K562 (cell line): ENCODE measurements around the gene NEU3. TPM values are rescaled to one million over a fixed set of nuclear protein-coding genes. Genes with fewer than 3 reads are reported as not detected.

ENCODE experiments used
- CBX8 ChIP-seq: fragments of 200-600 bp; sonication (generic); IDR thresholded peaks from 2 replicates; pipeline ENCODE4 v1.6.1; 2012; ENCODE audit warnings: borderline replicate concordance, mixed run types, low read depth, mild to moderate bottlenecking, moderate library complexity, mixed read lengths, low read length, control low read depth, inconsistent platforms; ENCODE audit not compliant: poor library complexity, severe bottlenecking; ENCODE audit errors: extremely low read depth
- GATA2 ChIP-seq: sonication (generic); formaldehyde crosslinking; IDR thresholded peaks from 2 replicates; pipeline ENCODE4 v1.4.0; 2020; ENCODE audit warnings: mild to moderate bottlenecking, missing genetic modification reagents
- GATAD2A ChIP-seq: fragments of 450-650 bp; IDR thresholded peaks from 2 replicates; pipeline ENCODE4 v1.6.1; 2017
- HMG20B ChIP-seq: fragments of 250-450 bp; sonication (Bioruptor Pico); IDR thresholded peaks from 2 replicates; pipeline ENCODE4 v1.5.0; 2021; ENCODE audit warnings: mild to moderate bottlenecking
- HNRNPH1 ChIP-seq: fragments of 200-400 bp; formaldehyde crosslinking; optimal IDR thresholded peaks from 2 replicates; pipeline ENCODE3; 2017; ENCODE audit warnings: low read depth, mild to moderate bottlenecking, low read length, moderate library complexity
- HNRNPK ChIP-seq: fragments of 200-400 bp; formaldehyde crosslinking; IDR thresholded peaks from one replicate; pipeline ENCODE4 v1.6.1; 2018; ENCODE audit warnings: mild to moderate bottlenecking, low read depth, low read length; ENCODE audit not compliant: poor library complexity, severe bottlenecking
- MBD2 ChIP-seq: sonication (generic); IDR thresholded peaks from 2 replicates; pipeline ENCODE4 v1.6.1; 2016; ENCODE audit warnings: low read depth, borderline replicate concordance
- MEIS2 ChIP-seq: fragments of 450-650 bp; IDR thresholded peaks from 2 replicates; pipeline ENCODE4 v1.6.1; 2014; ENCODE audit warnings: mild to moderate bottlenecking; ENCODE audit not compliant: partially characterized antibody
- NBN ChIP-seq: fragments of 450-650 bp; IDR thresholded peaks from 2 replicates; pipeline ENCODE4 v1.6.1; 2016; ENCODE audit warnings: low read depth, mild to moderate bottlenecking
- NR2C1 ChIP-seq, 2 experiments: fragments of 450-650 bp; IDR thresholded peaks; 2 replicates each; pipeline ENCODE4 v1.6.1; 2017; ENCODE audit warnings: mild to moderate bottlenecking in 2 of 2, antibody characterized with exemption in 1 of 2, inconsistent platforms in 1 of 2, missing compliant biosample characterization in 1 of 2, missing genetic modification characterization in 1 of 2
- PCBP2 ChIP-seq: fragments of 200-400 bp; formaldehyde crosslinking; IDR thresholded peaks from 2 replicates; pipeline ENCODE4 v1.6.1; 2018; ENCODE audit warnings: low read length, low read depth, mild to moderate bottlenecking, moderate library complexity; ENCODE audit not compliant: poor library complexity, severe bottlenecking
- PHF20 ChIP-seq: fragments of 450-650 bp; IDR thresholded peaks from 2 replicates; pipeline ENCODE4 v1.6.1; 2018; ENCODE audit not compliant: partially characterized antibody
- POLR2H ChIP-seq: IDR thresholded peaks from 2 replicates; pipeline ENCODE4 v1.6.1; 2016; ENCODE audit warnings: missing genetic modification characterization, low read depth, mild to moderate bottlenecking, control low read depth, missing compliant biosample characterization, moderate library complexity
- RB1 ChIP-seq: fragments of 450-650 bp; IDR thresholded peaks from 2 replicates; pipeline ENCODE4 v1.6.1; 2017; ENCODE audit warnings: low read depth, mild to moderate bottlenecking
- RBBP5 ChIP-seq: fragments of 200-600 bp; sonication (generic); IDR thresholded peaks from 2 replicates; pipeline ENCODE4 v1.6.1; 2012; ENCODE audit warnings: borderline replicate concordance, mild to moderate bottlenecking, low read length, control low read depth, inconsistent platforms; ENCODE audit not compliant: insufficient read depth, poor library complexity, severe bottlenecking
- RCOR1 ChIP-seq, 2 experiments: IDR thresholded peaks; 2 replicates each; pipeline ENCODE4 v1.6.1; 2012; ENCODE audit warnings: low read depth in 2 of 2, low read length in 2 of 2, borderline replicate concordance in 1 of 2, improper control_type of control experiment in 1 of 2
- RFX5 ChIP-seq: IDR thresholded peaks from 2 replicates; pipeline ENCODE4 v1.6.1; 2011; ENCODE audit warnings: low read depth, mild to moderate bottlenecking, improper control_type of control experiment, low read length
- SIN3A ChIP-seq, 2 experiments: fragments of 150-350 bp in 1 of 2; IDR thresholded peaks; 2 replicates each; pipeline ENCODE4 v1.6.1; 2011 to 2016; ENCODE audit warnings: borderline replicate concordance in 2 of 2, low read depth in 2 of 2, low read length in 2 of 2, mild to moderate bottlenecking in 2 of 2, moderate library complexity in 2 of 2; ENCODE audit not compliant: control insufficient read depth in 1 of 2
- SMAD3 ChIP-seq: fragments of 450-650 bp; formaldehyde crosslinking; conservative IDR thresholded peaks from 2 replicates; pipeline ENCODE4 v1.4.0; 2020; ENCODE audit warnings: mild to moderate bottlenecking
- TEAD4 ChIP-seq, 2 experiments: sonication (generic) in 1 of 2; formaldehyde crosslinking in 1 of 2; IDR thresholded peaks; 2 replicates each; pipeline versions ENCODE4 v1.6.1 to v1.8.0; 2012 to 2022; ENCODE audit warnings: borderline replicate concordance in 1 of 2, inconsistent platforms in 1 of 2, low read length in 1 of 2, mild to moderate bottlenecking in 1 of 2, missing genetic modification reagents in 1 of 2
- XRCC5 ChIP-seq: fragments of 200-400 bp; formaldehyde crosslinking; IDR thresholded peaks from 2 replicates; pipeline ENCODE4 v1.6.1; 2017; ENCODE audit warnings: low read depth, mild to moderate bottlenecking, low read length
- ZFPM2 ChIP-seq: fragments of 250-450 bp; sonication (Bioruptor Pico); IDR thresholded peaks from 2 replicates; pipeline ENCODE4 v1.5.1; 2022; ENCODE audit warnings: mild to moderate bottlenecking
- ZNF263 ChIP-seq: sonication (generic); formaldehyde crosslinking; IDR thresholded peaks from 2 replicates; pipeline ENCODE4 v1.8.0; 2022; ENCODE audit warnings: mild to moderate bottlenecking, missing genetic modification reagents, borderline replicate concordance
- ZSCAN29 ChIP-seq: fragments of 450-650 bp; IDR thresholded peaks from 2 replicates; pipeline ENCODE4 v1.6.1; 2017
- polyA plus RNA-seq, 8 experiments: library from polyadenylated mRNA; depleted of rRNA in 4 of 8; stranded (reverse) in 5 of 8; unstranded in 3 of 8; fragments of >200 nt; fragmentation: Nextera tagmentation in 2 of 8; fragmentation: Illumina TruSeq in 1 of 8; extraction: Ambion mirVana in 2 of 8; extraction: Trizol in 1 of 8; gene quantifications; 2 replicates each; pipeline versions ENCODE4 v1.2.1 to v1.2.3, GENCODE V29; 2011 to 2014; ENCODE audit warnings: inconsistent platforms in 1 of 8, missing spikeins in 1 of 8
- total RNA-seq, 7 experiments: library from RNA; depleted of rRNA in 6 of 7; stranded (reverse); fragments of >200 nt in 6 of 7; fragmentation: Illumina TruSeq in 2 of 7; extraction: Trizol in 2 of 7; gene quantifications; 2 replicates each; pipeline versions ENCODE4 v1.2.1 to v1.2.3, GENCODE V29; 2011 to 2021; ENCODE audit warnings: low replicate concordance in 1 of 7
- TF ChIP-seq, protein P1 (sequence below): fragments of 450-650 bp; formaldehyde crosslinking; conservative IDR thresholded peaks from 2 replicates; pipeline ENCODE4 v1.4.0; 2022; ENCODE audit warnings: mild to moderate bottlenecking, missing genetic modification characterization
- TF ChIP-seq, protein P2 (sequence below): IDR thresholded peaks from 2 replicates; pipeline ENCODE4 v1.6.1; 2012; ENCODE audit warnings: low read depth, low read length, improper control_type of control experiment, borderline replicate concordance

The NEU3 gene
- total and polyA plus RNA-seq, 9 of the 15 experiments (the other 6 are each of a cell fraction or from before 2014, with no cell fraction given) = 6.2 to 41.3 (median 31.1) TPM

DNA sequence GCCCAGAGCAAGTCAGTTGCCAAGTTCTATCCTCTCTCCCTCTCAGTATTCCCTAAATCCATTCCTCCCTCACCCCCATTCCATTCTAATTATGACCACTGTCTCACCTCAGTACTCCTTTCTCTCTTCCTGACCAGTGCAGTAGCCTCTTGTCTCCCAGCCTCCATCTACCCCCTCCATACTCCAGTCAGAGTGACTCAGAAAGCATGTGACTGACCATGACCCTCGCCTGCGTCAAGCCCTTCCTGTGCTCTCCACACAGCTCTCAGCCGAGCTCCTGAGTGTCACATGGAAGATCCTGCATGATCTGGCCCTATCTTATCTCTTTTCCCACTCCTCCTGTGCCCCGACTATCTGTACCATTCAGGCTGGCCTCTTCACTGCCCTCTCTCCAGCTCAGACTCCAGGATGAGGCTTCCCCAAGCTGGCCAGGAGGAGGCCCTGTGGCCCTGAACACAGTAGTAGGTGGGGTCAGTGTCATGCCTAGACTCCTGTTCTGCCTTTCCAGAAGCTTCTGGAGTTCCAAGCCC lies 42.6 kb downstream of the NEU3 start (continued):
- TF ChIP-seq SIN3A (IDR thresholded peaks at IDR 0.05; ENCODE audit: borderline replicate concordance in 2 of 2, control insufficient read depth in 1 of 2, low read depth in 2 of 2, low read length in 2 of 2) (no peak), ZNF263 (CRISPR knock-in tag) (peak; percentile 35; the same call in 1 of the 2 replicates), ZFPM2 (CRISPR knock-in tag) (no peak), HMG20B (no peak), GATA2 (CRISPR knock-in tag) (peak; percentile 98), CBX8 (no peak), NR2C1 (IDR thresholded peaks at IDR 0.05) (peak; percentile 85), NR2C1 (tag; IDR thresholded peaks at IDR 0.05) (peak; percentile 90), TEAD4 (IDR thresholded peaks at IDR 0.05; ENCODE audit: low read length) (peak; percentile 95), TEAD4 (CRISPR knock-in tag; IDR thresholded peaks at IDR 0.05; ENCODE audit: borderline replicate concordance) (no peak), XRCC5 (no peak), RCOR1 (IDR thresholded peaks at IDR 0.05; ENCODE audit: borderline replicate concordance in 1 of 2, low read depth in 2 of 2, low read length in 2 of 2) (peak; percentile 81 to 95; a peak in 3 of 4 replicates), PCBP2 (no peak), MBD2 (no peak; the same call in 1 of the 2 replicates), RFX5 (no peak), NBN (peak; percentile 92), PHF20 (no peak), ZSCAN29 (no peak), MEIS2 (peak; percentile 74), HNRNPH1 (no peak), POLR2H (tag) (no peak), RBBP5 (no peak), RB1 (peak; percentile 44; the same call in 1 of the 2 replicates), GATAD2A (peak; percentile 75), HNRNPK (no peak), SMAD3 (CRISPR knock-in tag) (peak; percentile 86; the same call in 1 of the 2 replicates)
- TF ChIP-seq, protein P1, sequence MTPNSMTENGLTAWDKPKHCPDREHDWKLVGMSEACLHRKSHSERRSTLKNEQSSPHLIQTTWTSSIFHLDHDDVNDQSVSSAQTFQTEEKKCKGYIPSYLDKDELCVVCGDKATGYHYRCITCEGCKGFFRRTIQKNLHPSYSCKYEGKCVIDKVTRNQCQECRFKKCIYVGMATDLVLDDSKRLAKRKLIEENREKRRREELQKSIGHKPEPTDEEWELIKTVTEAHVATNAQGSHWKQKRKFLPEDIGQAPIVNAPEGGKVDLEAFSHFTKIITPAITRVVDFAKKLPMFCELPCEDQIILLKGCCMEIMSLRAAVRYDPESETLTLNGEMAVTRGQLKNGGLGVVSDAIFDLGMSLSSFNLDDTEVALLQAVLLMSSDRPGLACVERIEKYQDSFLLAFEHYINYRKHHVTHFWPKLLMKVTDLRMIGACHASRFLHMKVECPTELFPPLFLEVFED (CRISPR knock-in tag) = 0 out of 2 replicates have a peak, but pooled peaks have one; percentile 4
- TF ChIP-seq, protein P2, sequence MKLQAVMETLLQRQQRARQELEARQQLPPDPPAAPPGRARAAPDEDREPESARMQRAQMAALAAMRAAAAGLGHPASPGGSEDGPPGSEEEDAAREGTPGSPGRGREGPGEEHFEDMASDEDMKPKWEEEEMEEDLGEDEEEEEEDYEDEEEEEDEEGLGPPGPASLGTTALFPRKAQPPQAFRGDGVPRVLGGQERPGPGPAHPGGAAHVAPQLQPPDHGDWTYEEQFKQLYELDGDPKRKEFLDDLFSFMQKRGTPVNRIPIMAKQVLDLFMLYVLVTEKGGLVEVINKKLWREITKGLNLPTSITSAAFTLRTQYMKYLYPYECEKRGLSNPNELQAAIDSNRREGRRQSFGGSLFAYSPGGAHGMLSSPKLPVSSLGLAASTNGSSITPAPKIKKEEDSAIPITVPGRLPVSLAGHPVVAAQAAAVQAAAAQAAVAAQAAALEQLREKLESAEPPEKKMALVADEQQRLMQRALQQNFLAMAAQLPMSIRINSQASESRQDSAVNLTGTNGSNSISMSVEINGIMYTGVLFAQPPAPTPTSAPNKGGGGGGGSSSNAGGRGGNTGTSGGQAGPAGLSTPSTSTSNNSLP = 0 out of 2 replicates have a peak, but pooled peaks have one; percentile 16
